NCI-H2081 (cell line): ENCODE data around the gene TOB2.
"Not testable (repeated sequence)": the region's sequence is repeated elsewhere in the genome, so short reads cannot be mapped to it uniquely, and the experiment has no call there.

Experiments
- DNase-seq, 2 experiments: peaks; one replicate each; lab custom pipeline; 2025; lab: John Stamatoyannopoulos, UW

TOB2 gene

DNA sequence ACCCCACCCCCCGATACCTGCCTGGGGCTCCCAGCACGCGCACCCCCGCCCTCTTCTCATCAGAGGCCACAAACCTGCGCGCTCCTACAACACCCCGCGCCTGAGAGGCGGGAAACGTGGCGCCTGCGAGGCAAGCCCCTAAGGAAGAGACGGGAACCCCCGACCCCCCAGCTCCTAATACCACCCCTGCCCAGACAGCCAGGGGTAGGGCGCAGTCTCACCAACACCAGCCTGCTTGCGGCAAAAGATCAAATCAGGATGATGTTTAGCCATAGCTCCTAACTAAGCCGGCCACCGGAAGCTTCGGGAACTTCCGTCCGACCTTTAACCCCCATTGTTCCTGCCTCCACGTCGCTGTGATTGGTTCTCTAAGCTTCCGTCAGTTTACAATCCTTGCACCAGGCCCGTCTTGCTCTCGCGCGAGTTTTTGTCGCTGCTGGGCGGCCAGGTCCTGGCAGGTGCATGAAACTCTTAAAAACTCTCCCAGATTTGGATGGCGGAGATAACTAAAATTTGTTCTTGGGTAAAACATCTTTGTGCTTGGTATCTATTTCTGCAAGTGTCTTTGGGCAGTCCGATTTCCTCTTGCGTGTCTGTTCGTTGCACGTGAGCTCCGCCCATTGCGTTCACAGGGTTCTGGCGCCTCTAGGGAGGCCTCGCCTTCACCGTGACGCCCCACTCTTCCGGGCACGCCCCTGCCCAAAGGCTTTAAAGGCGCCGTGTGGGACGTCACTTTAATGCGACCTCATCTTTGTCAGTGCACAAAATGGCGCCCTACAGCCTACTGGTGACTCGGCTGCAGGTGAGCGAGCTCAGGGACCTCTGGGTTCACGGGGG is 22.0 kb upstream of the TOB2 start, which contains the start of the genes ACO2 and PHF5A:
Gene ACO2 (plus strand): TSS at position 737 of the 837 bp plus-strand sequence. CDS start 30 bp downstream, at position 767.
Gene PHF5A (minus strand): TSS at position 312 of the 837 bp plus-strand sequence. CDS start 39 bp downstream, at position 273.
- peak; percentile 91 to 95 for DNase-seq

DNA sequence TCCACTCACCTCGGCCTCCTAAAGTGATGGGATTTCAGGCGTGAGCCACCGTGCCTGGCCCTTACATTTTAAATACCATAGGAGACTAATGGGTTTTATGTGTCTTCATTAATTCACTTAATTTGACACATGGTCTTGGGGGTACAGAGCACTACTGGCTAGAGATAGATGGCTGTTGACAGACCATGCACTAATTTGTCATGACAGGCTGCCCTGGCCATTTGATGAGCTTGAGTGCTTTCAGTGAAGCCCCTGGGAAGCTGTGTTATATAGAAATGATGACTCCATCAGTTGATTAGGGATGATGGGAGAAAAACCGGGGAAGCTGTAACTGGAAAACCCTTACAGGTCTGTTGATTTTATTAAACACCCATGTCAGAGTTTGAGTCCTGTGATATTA is 15.3 kb upstream of the TOB2 start:
- DNase-seq: no peak

DNA sequence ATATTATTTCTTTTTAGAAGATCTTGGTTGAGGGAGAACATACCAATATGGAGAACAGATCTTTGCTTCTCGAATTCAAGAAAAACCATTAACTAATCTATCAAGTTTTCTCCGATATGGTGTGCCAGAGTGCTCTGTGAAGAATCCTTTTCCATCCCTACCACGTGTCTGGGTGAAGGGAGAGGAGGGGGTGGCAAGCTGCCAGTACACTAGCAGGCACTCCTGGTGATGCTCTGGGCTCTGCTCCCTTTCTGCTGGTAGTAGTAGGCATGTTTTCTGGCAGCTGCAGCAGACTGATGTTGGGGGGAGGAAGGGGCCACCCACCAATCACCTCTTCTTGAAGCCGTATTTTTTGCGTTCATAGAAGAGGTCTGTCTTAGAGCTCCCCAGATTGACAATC is 13.5 kb upstream of the TOB2 start:
- DNase-seq: not testable (repeated sequence)

DNA sequence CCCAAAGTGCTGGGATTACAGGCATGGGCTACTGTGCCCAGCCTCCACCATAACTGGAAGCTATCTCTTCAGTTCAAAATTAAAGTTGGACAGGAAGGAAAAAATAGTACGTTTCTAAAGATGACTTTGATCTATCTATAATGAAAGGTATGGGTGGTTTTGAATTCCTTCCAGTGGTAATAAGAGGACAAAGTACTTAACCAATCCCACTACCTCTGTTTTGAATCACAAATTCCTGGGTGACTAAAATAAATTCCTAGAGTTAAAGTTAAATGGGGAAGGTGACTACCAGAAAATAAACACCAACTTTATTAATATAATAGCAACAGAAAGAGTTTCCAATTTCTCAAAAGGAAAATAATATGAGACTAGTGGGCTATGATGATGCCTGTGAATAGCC is 12.8 kb upstream of the TOB2 start:
- no peak for DNase-seq

DNA sequence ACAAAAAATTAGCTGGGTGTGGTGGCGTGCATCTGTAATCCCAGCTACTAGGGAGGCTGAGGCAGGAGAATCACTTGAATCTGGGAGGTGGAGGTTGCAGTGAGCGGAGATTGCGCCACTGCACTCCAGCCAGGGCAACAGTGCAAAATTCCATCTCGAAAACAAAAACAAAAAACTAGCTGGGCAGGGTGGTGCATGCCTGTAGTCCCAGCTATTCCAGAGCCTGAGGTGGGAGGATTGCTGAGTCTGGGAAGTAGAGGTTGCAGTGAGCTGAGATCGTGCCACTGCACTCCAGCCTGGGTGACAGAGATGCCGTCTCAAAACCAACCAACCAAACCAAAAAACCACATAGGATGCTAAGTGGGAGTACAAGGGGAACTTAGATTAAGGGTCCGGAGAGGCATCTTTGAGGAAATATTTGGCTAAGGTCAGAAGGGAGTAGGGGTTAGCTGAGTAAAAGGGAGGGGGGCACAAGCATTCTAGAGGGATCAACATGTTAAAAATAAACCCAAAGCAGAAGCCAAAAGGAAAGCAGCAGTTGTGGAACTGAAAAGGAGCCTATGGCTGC is 11.6 kb upstream of the TOB2 start:
- DNase-seq: no peak

DNA sequence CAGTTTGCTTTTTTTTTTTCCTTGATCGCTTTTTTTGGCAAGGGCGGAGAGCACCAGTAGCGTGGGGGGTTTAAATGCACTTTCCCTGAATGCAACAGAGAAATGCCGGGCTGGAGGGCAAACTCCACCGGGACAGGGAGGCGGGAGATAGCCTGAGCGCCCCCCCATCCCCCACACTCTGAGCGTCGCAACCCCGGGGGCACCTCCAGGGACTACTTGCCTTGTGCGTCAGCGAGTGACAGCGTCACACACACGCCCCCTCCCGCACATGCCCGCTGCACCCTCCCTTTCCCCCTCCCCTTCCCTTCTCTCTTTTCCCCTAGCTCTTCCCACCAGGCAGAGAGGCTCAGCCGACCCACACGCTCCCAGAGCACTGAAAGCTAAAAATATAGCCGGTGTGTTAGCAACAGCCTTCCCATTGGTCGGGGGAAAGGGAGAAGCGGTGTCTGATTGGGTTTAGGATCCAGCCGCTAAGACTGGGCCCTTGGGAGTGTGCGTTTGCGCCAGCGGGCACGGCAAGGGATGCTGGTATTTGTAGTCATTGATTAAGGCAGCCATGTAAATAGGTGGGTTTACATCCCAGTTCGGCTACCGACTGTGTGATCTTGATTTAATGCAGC is 1.7 kb upstream of the TOB2 start:
- DNase-seq: peak; percentile 94 to 98

DNA sequence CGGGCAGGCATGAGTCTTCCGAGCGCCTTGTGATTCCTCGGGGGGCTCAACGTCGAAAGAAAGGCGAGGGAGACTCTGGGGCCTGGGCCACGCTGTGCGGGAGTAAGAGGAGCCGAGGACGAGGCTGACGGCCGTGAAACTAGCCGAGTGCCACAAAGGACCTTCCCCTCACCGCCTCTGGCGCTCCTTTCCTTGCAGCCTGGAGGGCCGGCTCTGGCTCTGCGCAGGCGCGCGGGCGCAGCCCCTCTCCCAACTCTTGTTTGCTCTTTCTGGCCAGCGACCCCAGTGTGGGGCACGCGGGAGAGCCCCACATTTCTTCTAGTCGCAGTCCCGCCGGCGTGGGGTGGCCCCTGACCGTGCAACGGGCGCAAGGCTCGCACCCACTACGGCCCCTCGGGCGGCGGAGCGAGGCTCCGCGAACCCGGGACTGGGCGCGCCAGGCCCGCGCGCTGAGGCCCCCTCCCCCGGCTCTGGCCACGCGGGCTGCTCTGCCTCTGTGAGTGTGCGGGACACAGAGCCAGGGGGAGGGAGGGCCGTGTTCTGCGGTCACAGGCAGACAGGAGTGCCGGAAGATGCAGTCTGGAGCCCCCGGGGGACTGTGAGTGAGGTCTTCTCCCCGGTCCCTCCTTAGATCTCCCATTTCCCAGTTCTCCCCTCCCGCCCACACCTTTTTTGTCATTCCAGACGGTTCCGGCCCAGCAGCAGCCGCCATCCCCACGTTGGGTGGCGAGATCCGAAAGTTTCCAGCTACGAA is 1.0 kb upstream of the TOB2 start:
- DNase-seq: peak; percentile 45 to 56

DNA sequence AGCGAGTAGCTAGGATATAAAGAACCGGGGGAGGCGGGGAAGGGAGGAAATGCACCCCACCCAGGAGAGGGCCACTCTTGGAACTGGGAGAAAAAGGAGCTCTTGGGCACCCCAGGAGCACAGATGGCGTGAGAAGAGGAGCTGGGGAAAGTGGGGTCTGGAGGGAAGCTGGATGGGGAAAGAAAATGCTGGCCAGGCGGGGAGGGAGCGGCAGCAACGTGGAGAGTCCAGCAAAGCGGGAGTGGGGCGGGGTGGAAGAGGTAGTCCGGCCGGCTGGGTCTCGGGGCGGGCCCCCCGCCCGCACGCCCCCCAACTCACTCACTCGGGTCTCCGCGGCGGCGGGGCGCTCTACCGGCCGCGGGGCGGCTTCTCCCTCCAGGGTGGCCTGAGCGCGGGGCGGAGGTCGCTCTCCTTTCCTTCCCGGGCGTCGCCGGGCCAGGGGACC is 522 bp downstream of the TOB2 start:
- no peak for DNase-seq

DNA sequence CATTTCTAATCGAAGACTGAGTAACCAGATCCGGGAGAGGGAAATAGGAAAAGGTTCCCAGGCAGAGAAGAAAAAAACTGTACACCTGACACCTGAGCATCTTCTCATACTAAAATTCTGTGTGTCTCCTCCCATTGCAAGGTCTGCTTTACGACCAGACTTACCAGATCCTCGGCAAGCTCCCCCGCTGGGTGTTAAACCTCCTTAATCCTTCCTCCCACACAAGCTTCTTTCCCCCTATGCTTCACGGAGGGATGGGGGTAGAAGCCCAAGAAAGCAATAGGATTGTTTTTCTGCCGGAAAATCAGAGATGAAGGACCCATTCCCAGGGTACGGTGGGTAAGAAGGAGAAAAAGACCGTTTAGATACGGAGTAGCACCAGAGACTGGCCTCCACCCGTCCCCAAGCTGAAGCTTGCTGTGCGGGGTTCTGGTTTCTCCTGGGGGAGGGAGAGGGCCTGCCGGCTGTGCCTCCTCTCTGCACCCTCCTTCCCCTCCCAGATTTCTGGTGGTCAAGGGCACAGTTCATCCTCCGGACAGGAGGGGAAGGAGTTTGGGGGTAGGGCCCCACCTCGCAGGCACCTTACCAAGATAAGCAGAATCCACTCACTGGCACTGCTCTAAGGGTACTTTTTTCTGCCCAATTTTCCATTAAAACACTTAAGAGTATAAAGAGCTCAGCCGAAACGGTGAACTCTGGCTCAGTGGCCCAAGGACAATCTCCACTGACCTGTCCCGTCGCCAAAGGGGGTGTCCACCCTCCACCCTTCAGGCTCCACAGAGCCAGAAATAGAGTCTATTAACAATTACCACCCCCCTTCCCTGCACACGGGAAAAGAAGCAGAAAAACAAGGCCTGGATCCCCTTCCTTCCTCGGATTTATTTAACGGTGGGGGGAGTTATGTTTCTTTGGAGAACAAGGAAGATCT is 1.2 kb downstream of the TOB2 start:
- no peak for DNase-seq

DNA sequence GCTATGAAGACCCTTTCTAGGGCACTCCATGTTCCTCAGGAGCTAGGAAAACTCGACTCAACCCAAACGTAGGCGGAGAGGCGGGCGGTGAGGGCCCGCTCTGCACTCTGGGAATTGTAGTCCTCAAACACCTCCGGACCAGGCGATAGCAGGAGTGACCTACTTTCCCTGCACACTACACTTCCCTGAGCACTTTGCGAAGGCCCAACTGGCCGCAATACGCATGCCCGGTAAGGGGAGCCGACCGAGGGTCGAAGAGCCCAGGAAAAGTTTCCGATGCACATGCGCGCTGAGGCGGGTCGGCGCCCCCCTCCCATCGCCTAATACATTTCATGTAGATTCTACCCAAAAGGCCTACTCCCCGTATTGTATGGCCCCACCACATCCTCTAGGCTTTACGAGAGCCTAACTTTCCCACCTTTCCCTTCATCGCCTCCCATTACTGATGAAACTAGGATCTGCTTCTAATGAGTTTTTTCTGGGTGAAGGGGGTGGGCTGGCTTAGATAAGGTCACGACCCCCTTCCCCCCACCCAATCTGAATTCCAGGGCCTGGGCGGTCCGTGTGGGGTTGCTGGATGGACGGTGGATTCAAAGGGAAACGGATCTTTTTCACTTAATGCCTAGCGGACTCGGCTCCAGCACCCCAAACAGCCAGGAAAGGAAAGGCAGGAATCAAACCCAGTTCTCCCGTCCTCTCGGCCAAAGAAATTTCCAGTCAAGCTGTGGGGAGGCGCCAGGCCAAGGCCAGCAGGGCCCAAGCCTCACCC is 2.1 kb downstream of the TOB2 start:
- peak; percentile 90 to 94 for DNase-seq

DNA sequence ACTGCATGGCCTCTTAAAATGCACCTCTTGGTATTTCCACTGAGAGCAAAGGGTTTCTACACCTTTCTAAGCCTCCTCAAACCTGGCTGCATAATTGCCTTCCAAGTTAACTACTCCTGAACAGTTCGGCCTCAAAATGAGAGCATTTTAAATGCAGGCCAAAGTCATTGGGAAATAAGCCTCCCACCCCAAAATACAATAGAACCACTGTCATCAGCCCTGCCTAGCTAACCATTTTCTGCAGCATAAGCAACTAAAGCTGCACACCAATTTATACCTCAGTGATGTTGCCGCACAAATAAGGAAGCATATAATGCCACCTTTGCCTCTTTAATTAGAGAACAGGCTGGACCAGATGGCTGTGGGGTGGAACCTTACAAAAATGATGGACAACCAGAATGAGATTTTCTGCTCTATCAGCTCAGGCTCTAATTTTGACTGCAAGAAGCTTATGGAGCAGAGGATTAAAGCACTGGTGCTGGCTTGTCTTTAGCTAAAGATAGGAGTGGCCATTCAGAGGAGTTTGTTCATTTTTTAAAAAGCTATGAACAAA is 4.3 kb downstream of the TOB2 start:
- no peak for DNase-seq

DNA sequence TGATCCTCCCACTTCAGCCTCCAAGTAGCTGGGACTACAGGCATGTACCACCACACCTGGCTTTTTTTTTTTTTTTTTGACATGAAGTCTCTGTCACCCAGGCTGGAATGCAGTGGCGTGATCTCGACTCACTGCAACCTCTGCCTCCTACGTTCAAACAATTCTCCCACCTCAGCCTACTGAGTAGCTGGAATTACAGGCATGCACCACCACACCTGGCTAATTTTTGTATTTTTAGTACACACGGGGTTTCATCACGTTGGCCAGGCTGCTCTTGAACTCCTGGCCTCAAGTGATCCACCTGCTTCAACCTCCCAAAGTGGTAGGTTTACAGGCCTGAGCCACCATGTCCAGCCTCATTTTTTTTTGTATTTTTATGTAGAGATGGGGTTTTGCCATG is 6.1 kb downstream of the TOB2 start:
- not testable (repeated sequence) for DNase-seq

DNA sequence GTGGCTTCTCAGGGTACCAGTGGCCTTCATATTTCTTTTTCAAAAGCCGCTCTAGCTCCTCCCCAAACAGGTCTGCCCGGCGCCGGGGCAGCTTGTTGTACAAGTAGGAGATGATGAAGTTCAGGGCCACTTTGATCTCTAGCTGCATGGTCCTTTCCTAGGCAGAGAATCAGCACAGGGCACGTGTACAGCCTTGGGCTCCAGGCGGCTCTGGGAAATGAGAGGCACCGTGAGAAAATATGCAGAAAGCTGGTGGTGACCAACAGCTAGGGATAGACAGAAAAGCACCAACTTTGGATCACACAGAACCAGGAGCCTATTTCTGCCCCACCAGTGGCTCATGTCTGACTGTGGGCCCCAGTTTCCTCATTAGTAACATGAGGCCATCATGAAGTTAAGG is 9.4 kb downstream of the TOB2 start:
- DNase-seq: no peak

DNA sequence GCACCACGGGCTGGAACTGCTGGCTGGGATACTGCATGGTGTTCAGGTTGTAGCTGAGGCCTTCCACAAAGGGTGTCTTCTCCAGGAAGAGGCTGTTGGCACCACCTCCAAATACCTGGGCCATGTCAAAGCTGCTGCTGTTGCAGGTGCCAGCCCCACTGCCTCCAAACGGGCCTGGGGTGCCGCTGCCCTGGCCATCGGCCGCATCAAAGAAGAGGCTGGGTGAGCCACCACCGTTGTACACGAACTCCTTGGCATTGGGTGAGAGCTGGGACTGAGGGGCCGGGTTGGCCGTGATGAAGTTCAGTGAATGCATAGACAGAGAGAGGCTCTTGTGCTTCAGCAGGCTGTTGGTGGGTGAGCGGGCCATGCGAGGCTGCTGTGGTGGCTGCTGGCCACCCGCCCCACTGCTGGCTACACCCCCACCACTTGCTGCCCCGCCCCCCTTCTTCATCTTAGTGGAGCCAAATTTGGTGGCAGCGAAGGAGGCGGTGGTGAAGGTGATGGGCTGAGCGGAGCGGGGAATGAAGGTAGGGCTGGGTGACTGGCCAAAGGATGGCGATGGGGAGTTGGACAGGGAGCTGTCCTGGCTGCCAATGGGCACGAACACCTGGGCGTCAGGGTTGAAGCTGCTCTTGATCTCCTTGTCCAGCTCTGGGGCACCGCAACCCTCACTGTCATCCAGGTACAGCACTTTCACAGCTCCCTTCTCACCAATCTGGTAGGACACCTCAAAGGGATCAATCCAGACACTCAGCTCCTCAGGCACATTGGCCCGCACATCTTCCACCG is 10.1 kb downstream of the TOB2 start:
- no peak for DNase-seq

DNA sequence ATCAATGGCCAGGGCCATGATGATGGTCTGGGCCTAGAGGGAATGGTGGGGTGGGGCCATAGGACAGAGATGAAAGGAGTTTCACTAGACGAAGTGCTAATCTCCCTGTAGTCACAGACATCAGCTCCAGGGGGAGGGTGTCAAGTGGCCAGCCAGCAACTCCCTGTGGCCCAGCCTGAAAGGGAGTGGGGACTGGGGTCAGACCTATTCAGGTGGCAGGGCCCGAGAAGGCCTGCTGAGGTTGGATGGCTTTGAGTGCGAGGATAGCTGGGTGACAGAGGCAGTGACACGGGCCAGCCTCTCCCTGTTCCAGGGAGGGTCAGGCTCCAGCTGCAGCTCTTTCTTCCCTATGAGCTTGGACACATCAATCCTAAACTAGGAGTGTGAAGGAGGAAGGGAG is 11.0 kb downstream of the TOB2 start:
- no peak for DNase-seq

DNA sequence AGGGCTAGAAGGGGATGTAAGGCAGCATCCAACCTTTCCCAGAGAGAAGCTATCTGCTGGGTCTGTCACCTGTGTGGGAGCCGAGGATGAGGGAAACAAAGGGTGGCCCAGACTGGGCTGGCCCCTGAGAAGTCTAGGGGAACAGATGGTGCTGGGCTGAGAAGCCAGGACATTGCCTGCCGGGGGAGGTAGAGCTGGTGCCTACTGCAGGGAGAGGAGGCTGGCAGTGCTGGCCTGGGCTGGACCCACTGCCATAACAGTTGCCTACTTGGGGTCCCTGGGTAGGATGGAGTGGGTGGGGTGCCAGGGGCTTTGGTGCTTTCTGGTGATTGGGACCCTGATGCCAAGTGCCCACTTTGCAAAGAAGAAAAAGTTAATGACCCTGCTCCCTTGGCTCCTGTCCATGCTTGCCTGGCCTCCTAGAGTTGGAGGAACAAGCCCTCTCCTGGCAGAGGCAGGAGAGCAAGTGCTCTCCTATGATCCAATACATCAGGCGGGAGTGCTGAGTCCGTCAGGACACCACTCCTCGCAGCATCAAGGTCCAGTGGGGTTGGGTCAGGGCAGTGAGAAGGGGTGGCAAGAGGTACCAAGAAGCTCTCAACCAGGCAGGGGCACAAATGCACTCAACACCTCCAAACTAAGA is 12.1 kb downstream of the TOB2 start:
- DNase-seq: not testable (repeated sequence)

DNA sequence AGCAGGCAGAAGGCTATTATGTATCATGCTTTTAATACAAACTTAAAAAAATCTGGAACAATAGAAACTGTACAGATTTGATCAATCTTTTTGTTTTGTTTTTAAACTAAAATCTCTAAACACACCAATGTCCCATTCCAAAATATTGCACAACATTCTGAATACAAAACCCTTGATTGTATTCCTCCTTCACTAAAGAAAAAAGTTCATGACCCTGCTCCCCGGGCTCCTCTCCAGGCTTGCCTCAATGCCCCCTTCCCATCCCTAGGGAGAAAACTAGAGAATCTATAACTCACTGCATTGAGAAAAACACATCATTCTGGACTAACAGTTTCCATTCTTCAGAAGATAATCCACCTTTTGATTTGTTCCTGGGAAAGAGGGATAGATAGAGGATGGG is 13.1 kb downstream of the TOB2 start:
- DNase-seq: not testable (repeated sequence)

DNA sequence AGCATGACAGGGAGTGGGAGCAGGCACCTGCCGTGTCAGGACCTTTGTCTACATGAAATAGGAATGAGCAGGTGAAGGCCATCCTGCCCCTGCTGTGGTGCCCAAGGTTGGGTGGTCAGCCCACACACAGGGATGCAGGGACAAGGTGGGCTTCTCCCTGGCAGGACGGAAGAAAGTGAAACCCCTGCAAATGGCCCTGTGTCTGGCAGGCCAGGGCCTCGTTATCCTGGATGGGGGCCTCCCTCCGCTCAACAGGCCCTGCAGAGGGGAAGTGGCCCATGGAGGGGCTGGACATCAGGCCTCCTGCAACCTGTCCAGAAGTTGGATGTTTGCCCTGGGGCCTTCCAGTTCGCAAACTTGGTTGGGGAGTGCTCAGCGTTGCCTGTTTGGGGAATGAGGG is 14.9 kb downstream of the TOB2 start:
- DNase-seq: no peak

DNA sequence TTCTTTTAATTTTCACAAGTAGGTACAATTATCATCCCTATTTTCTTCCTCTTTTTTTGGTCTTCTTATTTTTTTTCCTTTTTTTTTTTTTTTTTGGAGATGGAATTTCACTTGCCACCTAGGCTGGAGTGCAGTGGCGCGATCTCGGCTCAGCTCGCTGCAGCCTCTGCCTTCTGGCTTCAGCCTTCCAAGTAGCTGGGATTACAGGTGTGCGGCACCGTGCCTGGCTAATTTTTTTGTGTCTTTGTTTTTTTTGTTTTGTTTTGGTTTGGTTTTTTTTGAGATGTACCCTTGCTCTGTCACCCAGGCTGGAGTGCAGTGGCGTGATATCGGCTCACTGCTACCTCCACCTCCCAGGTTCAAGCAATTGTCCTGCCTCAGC is 16.7 kb downstream of the TOB2 start:
- DNase-seq: no peak
